Stimulated activated CD8-positive, alpha-beta memory T cell treated with anti-CD3 and anti-CD28 coated beads, Interleukin-15, amount 100 ng/mL, for 1 hour (primary cell): ENCODE measurements around the gene RWDD3.

Experiments used
- DNase-seq: peaks from one replicate; pipeline ENCODE4 v3.0.0-alpha.2; 2020; ENCODE audit warnings: low read depth

RWDD3 gene

DNA sequence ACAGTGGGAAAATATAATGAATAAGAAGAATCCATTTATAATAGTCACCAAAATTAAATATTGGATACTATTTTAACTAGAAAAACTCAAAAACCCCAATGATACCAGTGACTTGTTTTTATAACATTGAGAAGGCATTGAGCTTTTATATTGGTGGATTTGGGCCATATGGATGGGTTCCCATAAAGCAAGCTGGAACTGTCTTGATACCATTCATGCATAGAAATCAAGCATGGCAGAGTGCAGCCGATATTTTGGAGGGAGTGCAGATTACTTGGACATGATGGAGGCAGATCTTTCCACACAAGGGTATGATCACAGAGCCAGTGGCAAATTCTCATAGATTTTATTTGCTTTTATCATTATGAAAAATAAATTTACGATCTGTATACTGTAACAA is 3.8 kb upstream of the RWDD3 start:
- no peak for DNase-seq

DNA sequence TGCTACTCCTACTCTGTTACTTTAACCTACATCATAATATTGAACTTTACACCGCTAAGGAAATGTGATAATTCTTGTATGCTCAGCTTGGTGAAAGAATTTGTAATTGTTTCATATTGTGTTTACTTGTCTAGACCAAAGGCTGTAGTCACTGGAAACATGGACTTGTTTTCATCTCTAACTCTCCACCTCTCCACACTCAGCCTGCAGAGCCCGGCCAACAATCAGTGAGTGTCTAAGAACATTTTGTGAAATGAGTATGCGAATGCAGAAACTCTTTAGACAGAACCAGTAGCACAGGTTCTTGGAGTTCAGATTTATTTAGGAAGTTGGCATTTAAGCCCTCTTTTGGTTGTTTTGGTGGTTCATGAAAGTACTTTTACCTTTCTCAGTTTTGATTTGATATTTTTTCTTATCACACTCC is 3.2 kb upstream of the RWDD3 start:
- DNase-seq = no peak

DNA sequence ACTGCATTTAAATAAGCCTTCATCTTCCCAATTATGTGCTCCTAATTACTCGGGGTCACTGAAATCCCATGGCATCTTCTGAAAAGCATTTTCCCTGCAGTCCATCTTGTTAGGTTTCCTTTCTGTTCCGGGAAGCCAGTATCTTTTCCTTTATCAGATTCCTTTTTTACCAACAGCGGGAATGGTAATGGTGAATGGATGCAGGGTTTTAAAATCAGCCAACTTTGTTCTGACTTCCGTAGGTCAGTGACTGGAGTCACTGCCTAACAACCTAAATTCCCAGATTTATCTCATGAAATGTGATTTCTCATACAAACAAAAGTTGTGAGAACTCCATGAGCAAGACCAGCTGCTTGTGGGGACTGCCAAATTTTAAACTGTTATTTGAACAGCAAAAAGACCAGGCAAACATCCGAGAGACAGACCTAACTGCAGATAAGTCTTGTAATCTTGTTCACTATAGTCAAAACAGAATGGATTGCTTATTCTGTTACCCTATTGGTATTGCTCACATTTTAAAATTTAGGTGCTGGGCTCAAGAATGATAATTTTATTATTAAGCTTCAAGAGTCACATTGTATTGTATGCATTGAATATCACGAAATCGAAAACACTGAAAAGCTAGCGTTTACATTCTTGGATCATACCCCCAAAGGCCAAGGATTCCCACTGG is 1.2 kb upstream of the RWDD3 start:
- DNase-seq = no peak

DNA sequence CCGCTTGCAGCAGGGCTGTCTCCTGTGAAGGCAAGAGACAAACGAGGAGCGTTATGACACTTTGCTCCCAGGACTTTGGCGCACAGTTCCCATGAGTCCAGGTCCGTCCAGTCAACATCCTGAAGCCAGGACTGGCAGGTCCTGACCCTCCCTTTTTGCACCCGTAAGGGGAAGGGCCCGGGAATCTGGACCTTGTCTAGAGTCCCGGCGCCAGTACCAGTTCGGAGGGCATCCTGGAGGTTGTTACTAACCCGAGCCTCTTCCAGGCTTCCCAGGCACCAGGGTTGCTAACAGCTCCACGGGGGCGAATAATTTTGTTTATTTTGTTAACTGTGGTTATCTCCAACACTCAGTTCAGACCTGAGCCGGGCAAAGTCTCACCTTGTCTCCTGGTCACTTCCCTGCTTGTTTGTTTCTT is 682 bp upstream of the RWDD3 start:
- no peak for DNase-seq

DNA sequence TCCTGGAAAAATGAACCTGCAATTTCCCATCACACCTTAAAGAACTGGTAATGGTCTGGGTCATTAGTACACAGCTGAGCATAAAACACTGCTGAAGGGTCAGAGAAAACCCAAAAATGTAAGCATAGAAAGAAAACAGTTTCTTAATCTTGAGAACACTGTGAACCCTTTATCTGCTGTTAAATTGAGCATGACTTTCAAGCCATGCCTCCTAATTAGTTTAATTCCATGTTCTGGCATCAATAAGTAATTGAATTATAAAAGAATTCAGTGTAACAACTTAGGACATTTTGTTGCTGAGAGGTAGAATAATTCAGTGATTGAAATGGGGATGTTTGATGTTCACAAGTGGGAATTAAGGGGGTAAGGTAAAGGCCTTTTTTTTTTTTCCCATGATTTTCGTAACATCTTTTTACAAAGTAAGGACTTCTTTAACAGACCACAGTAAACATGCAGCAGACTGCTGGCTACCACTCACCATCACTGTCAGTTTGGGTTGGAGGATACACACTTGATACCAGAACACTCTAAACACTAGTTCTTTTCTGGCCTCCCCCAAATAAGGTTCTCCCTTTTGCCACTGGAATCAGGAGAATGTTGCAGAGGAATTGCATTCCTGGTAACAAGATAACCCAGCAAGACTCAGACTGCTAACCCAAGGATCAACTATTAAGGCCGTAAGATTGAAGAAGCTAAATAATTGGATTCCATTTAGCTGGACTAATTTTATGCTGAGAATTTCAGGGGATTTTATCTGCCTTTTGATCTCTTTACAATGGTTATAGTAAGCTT is 3.0 kb downstream of the RWDD3 start:
- no peak for DNase-seq

DNA sequence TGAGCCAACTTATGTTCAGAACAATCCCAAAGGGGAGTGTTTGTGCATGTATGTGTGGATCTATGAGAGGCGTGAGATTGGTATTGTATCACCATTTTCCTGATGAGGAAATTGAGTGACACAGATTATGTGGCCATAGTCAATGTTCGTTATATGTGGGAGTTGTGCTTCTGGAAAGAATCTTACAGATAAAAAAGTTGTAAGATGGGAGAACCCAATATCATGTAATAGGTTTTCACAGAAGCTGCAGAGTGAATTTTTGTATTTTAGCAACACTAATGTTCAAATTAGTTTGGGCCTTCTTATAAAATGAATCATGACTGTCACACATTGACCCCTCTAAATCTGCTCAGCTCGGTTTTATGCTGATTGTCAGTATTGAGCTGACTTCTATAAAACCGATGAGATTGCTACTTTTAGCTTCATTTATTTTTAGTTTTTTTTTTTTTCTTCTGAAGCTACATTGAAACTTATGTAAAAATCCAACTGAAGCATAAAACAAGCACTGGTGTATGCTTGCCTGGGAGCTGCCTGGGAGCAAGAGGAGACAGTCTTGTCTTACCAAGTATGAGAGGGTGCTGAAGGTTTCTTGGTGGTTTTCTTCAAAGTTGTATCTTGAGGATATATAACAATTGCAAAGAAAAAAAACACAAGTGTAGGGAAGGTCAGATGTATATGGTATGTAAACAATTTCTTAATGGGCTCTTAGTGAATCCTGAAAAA is 4.1 kb downstream of the RWDD3 start:
- DNase-seq = no peak

DNA sequence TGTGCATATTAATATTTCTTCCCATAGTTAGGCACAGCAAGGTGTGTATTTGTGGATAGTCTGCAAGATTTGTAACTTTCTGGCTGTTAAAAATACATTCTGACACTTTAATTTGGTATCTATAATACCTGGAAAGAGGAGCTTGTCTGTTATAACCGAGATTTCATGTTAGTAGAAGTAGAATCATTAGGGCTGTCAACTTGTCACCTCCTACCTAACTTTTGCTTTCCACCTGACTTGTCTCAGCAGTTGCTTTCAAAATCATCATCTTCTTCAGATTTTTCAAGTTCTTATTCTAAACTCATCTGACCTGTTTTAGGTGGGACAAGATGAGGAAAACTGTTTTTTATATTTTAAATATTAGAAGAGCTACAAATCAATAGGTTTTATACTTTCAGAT is 11.0 kb downstream of the RWDD3 start:
- DNase-seq = no peak

DNA sequence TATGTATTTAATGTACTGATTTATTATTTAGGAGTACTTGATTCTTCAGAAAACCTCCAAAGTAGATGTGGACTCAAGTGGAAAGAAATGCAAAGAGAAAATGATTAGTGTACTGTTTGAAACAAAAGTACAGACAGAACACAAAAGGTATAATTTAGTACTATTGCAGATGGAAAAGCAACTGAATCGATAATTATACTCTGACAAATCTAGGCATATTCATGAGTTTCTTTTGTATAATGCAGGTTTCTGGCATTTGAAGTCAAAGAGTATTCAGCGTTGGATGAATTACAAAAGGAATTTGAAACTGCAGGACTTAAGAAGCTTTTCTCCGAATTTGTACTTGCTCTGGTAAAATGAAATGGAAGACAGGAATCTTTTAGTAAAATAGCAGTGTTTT is 12.5 kb downstream of the RWDD3 start:
- no peak for DNase-seq

DNA sequence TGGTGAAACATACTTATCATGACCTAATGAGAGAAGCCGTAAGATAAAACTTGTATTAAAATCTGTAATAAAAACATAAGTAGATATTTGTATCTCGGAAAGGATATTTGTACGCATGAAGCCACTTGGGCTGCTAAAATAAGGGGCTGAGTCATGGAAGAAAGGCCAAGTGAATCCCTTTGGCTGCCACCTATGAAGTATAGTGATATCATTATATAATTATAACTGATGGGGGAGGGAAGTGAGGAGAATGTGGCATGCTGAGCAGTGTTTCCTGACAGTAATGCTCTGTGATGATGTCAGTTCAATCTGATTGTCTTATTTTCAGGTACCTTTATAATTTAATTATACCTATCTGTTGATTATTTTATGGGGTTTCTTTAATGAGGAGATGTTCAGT is 13.6 kb downstream of the RWDD3 start:
- DNase-seq = no peak

DNA sequence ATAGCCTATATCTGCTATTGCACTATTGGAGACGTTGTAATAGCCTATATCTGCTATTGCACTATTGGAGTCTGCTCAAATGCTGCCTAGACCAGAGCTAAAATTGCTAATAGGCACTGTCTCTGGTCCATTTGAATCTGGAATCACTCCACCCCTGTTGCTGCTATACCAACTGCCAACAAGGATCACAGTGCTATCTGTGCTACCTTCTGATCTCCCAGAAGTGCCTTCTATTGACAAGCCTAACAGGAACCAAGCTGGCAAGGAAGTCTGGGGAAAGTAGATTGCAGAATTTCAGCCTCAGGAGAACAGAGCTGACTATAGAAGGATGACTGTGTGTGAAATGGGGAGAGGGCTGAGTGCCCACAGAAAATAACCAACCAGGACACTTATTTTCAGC is 15.9 kb downstream of the RWDD3 start:
- no peak for DNase-seq

DNA sequence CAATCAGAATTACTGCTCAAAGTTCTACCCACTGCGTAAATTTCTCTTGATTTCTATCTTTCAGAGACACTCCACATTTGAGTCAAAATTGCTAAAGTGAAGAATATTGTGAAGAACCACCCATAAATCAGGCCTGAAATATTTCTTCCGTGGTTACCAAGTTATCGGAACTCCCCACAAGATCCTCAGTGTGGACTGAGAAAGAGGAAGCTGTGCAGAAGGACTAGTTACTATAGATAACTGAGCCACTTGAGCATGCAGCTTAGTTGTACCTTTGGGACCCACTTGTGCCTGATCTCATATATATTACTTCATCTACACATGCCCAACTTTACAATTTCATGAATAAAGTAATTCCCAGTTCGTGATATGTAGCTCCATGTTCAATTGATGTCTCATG is 18.4 kb downstream of the RWDD3 start:
- DNase-seq = no peak

DNA sequence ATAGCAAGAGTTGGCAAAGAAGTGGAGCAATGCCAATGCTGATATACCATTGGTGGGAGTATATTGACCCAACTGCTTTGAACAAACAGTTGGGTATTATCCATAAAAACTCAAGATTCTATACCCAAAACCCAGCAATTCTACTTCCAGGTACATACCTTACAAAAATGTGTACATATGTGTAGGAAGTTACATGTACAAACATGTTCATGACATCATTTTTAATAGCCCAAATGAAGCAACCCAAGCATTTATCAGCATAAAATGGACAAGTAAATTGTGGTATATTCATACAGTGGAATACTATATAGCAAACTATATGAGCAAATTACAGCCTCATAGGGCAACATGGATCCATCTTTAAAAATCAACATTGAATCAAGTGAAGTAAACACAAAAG is 20.9 kb downstream of the RWDD3 start:
- DNase-seq = no peak

DNA sequence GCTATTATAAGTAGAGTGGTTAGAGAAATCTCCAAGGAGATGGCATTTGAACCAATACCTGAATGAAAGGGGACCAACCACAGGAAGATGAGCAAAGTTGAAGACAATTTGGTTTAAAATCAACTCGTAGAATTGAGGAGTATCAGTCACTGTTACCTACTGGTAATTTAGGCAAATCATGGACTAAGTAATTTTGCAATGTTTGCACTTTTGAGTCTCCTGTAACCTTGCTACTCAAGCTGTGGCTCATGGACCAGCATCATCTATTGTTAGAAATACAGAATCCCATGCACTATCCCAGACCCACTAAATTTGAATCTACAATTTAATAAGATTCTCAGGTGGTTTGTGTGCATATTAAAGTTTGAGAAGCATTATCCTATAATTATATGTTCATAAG is 21.8 kb downstream of the RWDD3 start:
- no peak for DNase-seq

DNA sequence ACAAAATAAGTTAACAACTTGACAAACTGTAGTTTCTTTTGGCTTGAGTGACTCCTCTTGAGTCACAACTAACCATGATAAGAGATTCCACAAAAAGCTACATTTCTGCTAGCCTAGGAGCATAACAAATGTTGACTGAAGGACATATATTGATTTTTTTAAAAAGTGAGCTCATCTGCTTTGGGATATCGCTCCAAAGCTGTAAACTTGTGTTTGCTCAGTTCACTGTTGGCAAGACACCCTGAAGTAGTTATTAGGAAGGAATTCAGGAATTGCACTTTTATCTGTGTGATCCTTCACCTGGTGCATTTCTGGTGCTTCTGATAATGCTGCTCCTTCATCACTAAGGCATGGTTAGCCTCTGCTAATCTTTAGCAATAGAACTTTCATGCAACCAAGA is 23.7 kb downstream of the RWDD3 start:
- no peak for DNase-seq

DNA sequence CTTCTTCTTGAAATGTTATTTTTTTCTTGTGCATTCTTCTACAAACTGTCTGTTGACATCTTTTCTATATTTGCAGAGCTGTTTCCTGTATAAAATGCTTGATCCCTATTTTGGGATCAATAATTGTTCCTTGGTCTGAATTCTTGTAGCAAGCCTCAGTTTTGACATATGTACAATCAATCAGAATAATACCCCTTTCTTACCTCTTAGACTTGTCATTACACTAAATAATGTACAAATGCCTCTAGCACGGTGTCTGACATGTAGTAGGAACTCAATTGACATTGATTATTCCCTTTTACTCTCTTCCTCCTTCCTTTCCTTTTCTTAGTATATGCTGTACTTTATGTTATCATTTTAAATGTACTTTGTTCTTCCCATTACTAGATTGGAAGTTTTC is 25.2 kb downstream of the RWDD3 start:
- no peak for DNase-seq

DNA sequence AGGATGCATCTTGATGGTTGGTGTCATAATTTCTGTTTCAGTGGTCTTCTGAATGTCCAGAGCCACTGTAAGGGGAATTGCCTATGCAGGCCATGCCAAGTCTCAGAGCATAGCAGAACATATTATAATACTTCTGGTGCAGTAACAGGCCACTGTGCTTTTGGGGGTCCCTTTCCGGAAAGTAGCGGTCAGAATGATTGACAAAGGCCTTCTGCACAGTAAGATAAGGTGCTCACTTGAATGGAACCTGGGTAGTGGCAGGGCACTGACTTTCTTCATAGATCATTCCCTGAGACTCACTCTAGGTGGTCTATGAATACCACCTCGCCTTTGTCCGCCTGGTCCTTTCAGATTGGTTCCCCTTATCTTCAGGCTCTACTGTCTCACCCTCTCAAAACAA is 28.9 kb downstream of the RWDD3 start:
- DNase-seq = no peak

DNA sequence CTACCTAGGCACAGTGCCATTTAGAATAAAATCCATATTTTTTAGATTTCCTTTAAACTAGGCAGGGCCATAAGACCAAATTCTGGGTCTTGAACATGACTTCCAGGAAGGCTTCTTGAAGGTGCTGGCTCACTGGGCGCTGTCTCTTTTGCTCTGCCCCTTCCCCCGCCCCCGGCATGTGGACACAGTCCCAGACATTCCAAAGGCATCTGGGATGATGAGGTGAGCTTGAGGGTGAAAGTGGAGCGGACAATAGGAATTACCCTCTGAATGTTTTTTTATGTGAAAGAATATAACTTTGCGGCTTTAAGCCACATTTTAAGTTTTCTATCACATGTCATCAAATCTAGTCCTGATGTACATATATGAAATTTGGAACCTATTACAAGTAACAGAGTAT is 29.4 kb downstream of the RWDD3 start:
- DNase-seq = no peak

DNA sequence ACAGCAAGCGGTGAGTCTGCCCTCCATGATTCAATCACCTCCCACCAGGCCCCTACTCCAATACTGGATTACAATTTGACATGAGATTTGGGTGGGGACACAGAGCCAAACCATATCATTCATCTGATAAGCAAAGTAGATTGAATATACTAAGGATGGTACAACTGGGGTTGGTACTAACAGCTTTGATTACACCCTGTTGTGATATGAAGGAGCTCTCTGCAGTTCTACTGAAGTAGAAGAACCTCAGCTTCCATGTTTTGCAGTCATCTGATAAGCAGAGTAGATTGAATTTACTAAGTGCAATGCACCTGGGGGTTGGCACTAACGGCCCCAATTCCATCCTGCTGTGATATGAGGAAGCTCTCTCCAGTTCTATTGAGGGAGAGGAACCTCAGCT is 31.1 kb downstream of the RWDD3 start:
- no peak for DNase-seq

DNA sequence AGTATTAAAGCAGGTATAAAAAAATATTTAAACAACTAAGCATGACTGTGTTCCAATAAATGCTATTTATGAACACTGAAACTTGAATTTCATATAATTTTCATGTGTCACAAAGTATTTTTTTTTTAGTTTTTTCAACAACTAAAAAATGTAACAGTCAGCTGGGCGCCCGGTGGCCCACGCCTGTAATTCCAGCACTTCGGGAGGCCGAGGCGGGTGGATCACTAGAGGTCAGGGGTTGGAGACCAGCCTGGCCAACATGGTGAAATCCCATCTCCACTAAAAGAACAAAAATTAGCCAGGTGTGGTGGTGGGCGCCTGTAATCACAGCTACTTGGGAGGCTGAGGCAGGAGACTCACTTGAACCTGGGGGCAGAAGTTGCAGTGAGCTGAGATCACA is 42.4 kb downstream of the RWDD3 start:
- no peak for DNase-seq

DNA sequence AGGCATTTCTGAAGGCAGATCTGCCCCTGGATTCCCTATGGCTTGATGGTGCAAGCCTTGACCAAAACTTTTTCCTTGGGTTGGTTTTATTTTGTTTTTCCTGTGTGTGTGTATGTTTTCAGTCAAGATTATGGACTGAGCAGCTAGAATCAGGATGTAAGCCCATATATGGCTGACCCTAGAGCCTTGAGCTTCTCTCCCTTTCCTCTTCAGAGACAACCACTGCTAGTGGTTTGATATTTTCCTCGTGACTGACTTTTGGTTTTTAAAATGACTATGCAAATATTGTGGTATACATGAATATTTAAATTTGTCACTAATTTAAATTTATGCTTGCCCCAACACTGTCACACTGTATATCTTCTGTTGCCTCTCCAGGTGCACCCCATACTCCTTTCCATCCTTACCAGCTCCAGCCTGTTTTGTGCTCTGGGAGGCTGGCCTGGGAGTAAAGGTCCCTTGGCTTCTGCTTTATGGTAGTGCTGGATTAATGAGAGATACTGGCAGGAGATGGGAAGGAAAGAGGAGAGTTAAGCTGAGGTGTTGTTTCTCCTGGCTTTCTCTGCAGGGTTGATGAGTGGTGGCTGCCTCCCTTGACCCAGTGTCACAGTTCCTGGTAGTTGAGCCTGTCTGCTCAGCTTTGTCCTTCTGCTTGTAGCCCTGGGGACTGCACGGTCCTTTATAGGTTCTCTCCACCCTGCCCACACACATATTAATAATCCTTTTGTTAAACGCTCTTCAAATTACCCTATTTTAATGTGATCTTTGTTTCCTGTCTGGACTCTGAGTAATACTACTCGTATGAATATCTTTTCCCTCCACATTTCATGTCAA is 44.4 kb downstream of the RWDD3 start:
- DNase-seq = no peak

DNA sequence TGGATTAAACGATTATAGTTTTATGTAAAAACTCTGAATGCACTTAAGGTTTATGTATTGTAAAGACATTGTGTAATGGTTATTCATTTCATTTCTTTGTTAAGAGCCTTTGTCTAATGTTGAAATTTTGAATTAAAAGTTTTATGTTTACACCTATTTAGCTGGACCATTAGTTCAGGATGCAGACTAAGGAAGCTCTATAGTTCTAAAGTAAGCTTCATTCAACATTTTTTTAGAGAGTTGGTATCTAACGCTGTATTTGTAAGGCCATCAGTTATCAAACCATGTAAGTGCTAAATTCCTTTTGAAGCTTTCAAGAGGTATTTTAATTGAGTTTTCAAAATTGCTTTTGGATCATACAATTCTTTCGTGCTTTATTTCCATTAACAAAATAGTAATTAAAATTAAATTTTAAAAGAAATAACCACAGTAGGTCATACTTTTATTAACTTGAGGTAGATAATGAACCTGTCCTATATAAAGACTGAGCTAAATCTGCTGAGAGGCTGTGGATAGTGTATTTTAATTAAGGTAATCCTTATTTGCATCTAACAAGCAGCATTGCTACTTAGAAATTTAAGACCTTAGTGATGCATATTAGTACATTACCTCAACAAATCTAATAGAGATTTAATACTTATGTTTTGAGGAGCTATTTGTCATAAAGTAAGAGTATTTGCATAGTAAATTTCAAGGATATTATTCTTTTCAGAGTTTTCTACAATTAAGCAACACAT is 47.9 kb downstream of the RWDD3 start:
- no peak for DNase-seq

DNA sequence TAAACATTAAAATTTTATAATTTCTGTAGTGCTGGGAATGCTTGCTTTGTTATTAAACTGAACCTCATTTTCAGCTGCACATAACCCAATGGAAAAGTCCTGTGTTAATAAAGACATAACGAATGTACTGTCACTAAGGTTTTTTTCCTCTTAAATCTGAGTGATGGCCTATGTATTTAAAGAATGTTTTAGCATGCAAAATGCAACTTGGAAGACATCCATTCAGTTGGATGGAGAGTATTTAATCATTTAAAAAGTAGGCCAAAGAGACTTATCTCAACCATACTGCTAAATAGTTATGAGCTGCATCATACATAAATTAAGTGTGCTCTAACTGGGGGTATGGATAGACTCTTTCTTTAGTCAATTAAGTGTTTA is 48.5 kb downstream of the RWDD3 start:
- no peak for DNase-seq
